Measurements from ENCODE around the gene FGD6. TPM values are rescaled to one million over a fixed set of nuclear protein-coding genes. Genes with fewer than 3 reads are reported as not detected.
"Not testable (repeated sequence)": the region's sequence is repeated elsewhere in the genome, so short reads cannot be mapped to it uniquely, and the experiment has no call there.

The FGD6 gene
- polyA plus RNA-seq, 1 donor, result 4.1 TPM

DNA sequence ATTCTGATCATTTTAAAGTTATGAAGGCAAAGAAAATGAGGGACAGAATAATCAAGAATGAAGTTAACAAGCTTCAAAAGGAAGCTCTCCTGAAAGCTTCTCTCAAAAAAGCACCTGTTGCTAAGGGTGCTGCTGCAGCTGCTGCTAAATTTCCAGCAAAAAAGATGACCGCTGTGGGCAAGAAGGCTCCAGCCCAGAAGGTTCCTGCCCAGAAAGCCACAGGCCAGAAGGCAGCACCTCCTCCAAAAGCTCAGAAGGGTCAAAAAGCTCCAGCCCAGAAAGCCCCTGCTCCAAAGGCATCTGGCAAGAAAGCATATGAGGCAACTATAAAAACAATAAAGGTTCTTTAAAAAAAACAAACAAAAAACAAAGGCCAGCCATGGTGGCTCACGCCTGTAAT lies 91.2 kb downstream of the FGD6 start:
- DNase-seq (ENCODE audit: low read depth), result no peak

DNA sequence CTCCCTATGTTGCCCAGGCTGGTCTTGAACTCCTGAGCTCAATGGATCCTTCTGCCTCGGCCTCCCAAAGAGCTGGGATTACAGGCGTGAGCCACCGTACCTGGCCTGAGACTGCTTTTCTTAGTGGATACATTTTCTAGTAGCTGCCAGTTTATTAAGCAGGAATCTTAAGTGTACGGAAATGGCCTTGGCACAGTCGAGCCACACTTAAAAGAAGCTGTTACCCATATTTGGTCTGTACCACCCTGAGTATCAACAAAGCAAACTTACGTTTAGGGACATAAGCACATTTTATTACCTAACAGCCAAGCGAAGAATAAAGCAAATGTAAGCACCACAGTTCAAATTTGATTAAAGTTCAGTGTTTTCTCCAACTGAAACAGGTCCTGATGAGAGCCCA lies 93.2 kb downstream of the FGD6 start:
- no peak for DNase-seq (ENCODE audit: low read depth)

DNA sequence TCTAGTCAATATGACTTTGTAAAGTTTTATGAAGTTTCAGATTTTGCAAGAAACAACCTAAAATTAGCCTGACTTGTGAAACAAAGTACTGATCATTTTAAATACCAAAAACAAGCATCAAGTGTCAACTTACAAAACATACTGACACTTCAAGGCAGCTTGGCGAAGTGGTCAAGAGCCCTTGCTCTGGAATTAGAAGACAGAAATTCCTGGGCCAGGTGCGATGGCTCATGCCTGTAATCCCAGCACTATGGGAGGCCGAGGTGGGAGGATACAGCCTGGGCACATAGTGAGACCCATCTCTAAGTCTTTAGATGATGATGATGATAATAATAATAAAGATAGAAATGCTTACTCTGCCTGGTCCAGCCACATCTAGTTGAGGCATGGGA lies 98.5 kb downstream of the FGD6 start:
- DNase-seq (ENCODE audit: low read depth), result no peak

DNA sequence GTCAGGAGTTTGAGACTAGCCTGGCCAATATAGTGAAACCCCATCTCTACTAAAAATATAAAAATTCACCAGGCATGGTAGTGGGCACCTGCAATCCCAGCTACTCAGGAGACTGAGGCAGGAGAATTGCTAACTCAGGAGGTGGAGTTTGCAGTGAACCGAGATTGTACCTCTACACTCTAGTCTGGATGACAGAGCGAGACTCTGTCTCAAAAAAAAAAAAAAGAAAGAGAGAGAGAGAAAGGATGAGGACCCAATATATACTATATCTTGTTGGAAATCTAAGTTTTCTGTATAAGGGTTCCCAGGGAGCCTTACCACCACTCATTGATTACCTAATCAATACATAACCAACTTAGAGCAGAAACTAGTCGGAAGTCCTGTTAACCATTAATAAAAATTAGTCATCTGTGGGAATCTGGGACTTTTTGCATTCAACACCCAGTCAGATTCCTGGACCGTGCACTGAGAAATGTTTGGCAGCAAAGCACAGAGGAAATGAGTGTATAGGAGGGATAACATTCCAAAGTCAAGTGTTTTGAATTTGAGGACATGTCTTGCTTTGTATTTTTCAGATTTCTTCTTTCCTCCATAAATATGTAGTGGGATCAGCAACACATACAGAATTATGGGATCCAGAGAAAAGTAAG lies 99.0 kb downstream of the FGD6 start:
- DNase-seq (ENCODE audit: low read depth), result no peak

DNA sequence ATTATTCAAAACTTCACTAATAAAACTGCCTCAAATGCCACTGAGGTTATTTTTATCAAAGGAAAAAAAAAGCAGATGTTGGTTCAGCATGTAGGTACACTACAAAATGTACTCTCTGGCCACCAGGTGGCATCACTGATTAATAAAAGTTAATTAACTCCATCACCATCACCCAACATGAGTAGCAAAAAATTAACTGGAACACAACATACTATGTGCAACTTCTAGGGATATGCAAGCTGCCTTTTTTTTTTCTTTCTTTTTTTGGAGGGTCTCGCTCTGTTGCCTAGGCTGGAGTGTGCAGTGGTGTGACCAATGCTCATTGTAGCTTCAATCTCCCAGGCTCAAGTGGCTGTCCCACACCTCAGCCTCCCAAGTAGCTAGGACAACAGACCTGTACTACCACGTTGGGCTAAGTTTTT lies 100.1 kb downstream of the FGD6 start:
- peak; percentile 48 for DNase-seq (ENCODE audit: low read depth)

DNA sequence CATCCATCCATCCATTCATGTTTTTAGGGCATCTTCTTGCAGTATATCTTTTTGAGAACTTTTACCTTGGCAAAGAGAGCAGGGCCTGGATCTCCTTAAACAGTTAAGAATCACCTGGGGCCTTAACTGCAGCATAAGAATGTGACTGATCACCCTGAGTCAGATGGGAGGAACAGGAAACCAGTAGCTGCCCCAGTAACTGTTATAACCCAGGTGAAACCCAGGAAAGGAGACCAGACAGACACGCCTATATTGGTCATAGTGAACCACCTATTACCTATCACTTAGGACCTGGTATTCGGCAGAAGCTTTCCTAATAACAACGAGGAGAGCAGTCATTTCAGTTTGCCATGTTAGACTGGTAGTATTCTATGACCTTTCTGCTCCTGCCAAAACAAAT lies 100.5 kb downstream of the FGD6 start:
- no peak for DNase-seq (ENCODE audit: low read depth)

DNA sequence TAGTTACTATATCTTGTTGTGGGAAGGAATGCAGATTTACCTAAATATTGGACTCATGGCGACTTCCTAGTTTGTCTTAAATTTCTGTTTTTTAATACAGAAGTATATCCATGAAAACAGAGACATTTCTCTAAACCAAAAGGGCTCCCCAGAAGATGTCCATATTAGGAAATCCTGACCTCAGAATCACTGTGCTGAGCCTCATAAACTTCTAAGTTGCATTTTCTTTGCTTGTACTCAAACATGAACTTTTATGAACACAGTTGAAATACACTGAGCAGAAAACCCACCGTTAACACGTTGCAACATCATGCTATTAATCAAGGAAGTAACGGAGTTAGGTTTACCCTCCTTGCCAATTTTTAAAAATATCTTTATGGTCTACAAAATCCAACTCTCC lies 100.9 kb downstream of the FGD6 start:
- DNase-seq (ENCODE audit: low read depth), result no peak

DNA sequence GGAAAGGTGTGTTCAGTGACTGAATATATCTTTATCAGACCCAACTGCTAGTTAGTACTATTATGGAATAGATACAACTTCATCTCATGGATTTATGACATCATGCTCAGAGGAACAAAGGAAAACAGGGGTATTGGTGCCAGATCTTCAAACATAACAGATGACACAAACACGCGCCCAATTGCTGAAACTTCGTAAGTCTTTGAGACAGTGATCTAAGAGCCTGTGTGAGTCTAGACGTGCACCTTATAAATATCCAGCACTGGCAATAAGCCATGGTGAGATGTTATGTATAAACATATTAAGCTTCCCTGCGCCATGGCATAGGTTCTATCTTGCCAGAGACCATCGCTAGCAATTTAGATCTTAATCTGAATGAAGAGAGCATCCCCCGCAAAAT lies 101.6 kb downstream of the FGD6 start:
- no peak for DNase-seq (ENCODE audit: low read depth)

DNA sequence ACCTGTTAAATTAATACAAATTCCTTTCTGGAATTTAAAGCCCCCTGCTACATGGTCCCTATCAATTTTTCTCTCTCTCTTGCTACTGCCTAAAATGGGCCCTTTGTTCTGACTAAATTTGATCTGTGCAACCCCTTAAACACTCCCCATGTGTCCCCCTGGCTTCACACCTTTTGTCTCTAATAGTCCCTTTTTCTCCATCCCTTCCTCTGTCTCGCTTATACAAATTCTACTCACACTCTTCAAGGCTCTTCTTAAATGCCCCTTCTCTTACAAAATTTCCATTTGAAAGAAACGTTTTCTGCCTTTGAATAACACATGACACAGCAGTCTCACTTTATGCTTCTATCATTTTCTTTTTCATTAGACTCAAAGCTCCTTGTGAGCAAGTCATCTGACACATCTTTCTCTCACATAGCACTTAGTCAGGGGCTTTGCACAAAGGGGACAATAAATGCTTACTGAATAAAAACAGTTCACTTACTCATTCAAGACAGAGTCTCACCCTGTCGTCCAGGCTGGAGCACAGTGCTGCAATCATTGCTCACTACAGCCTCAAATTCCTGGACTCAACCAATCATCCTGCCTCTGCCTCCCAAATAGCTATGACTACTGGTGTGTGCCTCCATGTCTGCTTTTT lies 102.4 kb downstream of the FGD6 start:
- no peak for DNase-seq (ENCODE audit: low read depth)

DNA sequence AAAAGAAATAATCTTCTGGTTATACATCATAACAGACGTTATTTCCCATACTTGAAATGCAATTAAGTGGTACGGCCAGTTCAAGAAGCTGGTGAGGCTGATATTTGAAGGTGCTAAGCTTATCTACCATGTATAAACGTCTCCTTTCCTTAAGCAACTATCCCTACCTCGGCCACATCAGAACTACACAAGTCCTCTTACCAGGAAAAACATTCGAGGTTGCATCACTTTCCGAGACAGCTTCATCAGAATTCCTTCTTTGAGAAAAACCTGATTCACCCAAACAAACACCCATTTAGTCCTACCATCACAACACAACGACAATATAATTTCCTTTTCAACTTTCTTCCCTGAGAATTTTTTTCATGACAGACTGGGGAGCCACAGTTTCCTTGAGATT lies 109.9 kb downstream of the FGD6 start:
- DNase-seq (ENCODE audit: low read depth), result no peak

DNA sequence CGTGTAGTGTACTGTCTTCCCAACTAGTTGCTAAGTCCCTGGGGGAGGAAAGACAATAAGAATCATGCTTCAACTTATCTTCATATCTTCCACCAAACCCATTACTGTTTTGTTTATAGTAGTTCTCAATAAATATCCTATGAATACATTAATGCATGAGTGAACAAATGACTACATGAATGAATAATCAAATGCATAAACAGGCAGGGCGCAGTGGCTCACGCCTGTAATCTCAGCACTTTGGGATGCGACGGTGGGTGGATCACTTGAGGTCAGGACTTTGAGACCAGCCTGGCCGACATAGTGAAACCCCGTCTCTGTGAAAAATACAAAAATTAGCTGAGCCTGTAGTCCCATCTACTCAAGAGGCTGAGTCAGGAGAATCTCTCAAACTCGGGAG lies 111.7 kb downstream of the FGD6 start:
- no peak for DNase-seq (ENCODE audit: low read depth)

DNA sequence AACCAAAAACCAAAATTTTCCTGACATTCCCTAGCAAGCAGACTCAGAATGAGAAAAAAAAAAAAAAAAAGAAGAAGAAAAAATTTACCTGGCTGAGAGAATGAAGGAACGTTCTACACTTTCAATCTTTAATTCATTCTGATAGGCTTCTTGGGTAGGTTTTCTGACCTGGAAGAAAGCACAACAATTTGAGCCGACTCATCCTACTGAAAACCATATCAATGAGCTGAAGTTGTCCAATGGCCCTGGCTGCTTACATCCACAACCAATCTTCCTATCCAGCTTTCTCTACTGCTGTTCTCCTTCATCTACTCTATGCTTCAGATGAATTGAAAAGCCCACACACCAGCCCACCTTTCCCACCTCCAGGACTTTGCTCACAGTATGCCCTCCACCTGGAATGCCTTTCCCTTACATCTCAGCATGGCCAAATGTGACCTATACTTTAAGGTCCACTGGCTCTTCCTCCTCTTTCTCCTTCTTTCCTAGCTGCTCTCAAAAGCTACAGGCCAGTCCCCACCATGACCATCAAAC lies 112.3 kb downstream of the FGD6 start:
- DNase-seq (ENCODE audit: low read depth), result no peak

DNA sequence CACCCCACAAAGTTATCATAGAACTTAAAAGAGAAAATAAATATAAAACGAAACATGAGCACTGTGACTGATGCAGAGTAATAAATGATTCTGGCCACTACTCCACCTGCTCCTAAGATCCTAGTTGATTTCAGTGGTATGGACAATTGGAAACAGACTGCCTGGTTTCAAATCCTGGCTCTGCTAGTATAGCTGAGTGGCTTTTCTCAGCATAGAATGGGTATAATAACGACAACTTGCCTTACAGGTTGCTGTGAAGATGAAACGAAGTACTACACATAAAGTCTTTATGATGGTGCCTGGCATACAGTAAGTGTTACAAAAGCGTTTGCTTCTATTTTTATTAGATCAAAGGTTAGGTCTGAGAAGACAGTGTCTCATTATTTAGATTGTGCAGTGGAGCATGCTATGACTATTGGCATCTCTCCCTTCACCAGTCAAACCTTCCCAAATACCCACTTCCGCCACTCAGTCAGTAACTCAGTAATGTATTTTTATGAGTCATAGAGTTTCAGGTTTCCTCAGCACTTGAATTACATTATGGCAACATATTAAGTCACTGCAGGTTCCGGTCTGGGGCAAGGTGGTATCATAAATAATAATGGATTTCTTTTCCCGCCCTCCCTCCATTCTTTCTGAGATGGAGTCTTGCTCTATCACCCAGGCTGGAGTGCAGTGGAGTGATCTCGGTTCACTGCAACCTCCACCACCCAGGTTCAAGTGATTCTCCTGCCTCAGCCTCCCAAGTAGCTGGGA lies 114.2 kb downstream of the FGD6 start:
- no peak for DNase-seq (ENCODE audit: low read depth)

DNA sequence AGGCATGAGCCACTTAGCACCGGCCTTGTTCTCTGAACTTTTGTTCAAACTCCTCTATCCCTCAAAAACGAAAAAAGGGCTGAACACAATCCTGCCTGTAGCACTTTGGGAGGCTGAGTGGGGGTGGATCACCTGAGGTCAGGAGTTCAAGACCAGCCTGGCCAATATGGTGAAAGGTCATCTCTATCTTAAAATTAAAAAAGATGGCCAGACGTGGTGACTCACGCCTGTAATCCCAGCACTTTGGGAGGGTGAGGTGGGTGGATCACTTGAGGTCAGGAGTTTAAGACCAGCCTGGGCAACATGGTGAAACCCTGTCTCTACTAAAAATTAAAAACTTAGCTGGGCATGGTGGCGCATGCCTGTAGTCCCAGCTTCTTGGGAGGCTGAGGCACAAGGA lies 115.3 kb downstream of the FGD6 start:
- DNase-seq (ENCODE audit: low read depth), result not testable (repeated sequence)

DNA sequence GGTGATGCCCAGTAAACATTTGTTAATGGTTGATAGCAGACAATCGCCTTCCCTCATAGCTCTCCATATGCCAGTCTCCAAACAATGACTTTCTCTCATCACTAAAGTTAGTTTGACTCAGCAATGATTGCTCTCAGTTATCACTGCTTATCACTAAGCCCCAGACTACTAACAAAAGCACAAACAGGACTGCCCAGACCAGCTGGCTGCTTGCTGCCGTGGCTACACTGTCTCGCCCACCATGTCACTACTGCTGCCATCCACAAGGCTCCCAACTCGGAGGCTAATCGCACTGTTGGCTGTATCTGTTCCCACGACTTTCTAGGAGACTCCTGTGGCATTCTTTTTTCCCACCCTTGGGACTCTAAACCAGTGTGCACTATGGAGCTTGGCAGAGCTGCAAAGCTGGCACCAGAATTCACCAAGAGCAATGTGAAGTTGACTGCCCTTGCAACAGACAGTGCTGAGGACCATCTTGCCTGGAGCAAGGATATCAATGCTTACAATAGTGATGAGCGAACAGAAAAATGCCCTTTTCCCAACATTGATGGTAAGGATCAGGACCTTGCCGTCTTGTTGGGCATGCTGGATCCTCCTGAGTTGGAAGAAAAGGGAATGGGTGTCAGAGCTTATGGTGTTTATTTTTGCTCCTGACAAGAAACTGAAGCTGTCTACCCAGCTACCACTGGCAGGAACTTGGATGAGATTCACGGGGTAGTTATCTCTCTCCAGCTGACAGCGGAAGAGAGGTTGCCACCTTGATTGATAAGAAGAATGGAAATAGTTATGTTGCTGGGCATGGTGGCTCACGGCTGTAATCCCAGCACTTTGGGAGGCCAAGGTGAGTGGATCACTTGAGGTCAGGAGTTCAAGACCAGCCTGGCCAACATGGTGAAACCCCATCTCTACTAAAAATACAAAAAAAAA lies 116.7 kb downstream of the FGD6 start:
- DNase-seq (ENCODE audit: low read depth), result no peak

DNA sequence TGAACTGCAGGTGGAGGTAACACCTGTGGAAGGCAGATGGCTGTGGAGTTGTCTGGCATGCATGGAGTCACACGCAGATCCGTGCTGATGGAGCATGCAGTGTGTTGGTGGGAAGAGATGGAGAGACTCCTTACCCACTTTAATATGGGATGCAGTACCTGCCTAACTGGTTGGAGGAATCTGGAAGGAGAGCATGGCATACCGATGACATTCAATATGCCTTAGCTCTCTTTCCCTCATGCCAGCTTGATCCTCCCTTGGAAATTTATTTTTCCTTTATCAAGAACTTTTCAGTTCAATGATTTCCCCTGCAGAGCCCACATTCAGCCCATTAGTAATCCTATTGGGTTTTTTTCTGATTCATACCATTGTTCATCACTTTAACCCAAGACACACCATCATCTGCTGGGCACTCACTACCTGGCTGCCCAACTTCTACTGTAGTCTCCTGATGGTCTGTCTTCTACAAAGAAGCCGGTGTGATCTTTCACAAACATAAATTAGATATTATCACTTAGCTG lies 117.9 kb downstream of the FGD6 start:
- DNase-seq (ENCODE audit: low read depth), result no peak

DNA sequence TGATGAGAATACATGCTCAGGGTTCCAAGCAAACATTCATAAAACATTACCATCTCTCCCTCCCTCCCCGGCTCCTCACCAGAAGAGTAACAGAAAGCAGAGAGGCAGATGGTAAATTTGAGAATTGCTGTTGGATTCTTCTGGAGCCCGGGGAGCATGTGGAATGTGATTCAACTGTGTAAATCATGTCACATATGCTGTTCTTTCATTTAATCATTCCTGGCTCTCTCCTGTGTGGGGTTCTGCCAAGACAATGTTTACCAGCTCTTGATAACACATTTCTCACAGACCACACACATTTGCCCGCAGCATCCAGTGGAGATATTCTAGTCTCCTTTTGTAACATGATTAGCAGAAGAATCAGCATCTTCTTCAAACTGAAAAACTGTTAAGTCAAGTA lies 120.4 kb downstream of the FGD6 start:
- no peak for DNase-seq (ENCODE audit: low read depth)

DNA sequence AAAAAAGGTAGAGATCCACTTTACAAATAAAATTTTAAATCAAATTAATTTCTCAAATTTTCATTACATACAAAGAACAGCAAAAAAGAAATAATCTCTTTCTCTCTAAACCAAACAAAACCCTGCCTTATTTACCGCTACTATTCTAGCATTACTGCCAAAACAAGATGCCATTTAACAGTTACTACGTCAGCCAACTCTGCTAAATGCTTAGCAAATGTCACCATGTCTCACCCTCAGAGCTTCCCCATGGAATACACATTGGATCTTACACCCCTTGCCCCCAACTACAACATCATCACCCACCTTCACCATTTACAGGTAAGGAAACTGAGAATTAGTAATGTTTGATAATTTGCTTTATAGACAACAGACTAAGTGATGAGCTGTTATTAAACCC lies 120.9 kb downstream of the FGD6 start:
- no peak for DNase-seq (ENCODE audit: low read depth)

DNA sequence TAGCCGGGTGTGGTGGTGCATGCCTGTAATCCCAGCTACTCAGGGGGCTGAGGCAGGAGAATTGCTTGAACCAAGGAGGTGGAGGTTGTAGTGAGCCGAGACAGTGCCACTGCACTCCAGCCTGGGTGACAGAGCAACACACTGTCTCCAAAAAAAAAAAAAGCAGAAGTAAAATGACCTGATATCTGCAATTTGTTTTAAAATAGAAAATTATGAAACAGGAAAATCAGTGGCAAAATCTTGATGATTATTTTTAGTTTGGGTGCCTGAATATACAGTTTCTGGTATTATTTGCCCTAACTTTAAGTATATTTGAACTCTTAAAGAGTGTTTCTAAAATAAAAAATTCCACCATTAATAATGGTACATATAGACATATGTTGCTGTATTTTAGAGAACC lies 121.4 kb downstream of the FGD6 start:
- not testable (repeated sequence) for DNase-seq (ENCODE audit: low read depth)

DNA sequence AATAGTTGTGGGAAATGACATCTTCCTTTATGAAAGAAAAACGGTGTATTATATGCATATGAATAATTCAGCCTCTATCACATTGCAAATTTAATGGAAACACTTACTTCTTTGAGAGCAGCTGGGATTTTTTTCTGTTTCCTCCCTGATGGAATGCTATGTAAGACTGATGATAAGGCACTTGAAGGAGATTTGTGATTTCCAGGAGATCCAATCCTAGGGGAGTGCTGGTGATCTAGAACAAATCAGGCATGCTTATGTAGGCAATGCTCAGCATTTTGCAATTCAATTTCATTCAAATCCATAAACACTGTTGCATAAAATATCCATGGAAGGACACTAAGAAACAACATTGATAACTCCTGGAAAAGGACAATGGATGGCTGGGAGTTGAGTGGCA lies 127.8 kb downstream of the FGD6 start:
- no peak for DNase-seq (ENCODE audit: low read depth)

DNA sequence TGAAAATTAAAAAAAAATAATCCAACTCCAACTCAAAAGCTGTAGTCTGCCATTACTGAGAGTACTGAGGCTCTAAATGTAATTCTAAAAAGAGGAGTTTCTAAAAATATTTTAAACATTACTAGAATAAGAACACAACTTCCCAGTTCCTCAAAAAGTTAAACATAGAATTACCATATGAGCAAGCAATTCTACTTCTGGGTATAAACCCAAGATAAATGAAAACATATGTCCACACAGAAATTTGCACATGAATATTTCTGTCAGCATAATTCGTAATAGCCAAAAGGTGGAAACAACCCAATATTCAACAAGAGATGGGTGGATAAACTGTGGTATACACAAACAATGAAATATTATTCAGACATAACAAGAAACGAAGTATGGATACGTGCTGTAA lies 128.9 kb downstream of the FGD6 start:
- no peak for DNase-seq (ENCODE audit: low read depth)

DNA sequence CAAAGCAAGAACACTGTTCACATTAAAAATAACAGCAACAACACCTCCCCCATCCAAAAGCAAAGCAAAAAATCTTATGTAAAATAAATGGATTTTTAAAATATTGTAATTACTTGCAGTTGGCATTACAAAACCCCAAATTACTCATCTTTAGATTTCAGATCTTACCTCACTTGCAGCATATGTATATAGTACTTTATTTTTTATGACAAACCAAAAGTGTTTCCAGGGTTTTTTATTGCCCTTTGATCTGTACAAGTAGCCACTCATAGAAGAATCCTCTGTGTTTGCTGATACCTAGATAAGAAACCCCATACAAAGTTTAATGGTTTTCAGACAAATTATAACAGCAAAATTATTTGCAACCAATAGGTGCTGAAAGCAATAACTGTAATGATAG lies 131.7 kb downstream of the FGD6 start:
- no peak for DNase-seq (ENCODE audit: low read depth)
